NCI-H2107 treated with DMSO at 0.1 percent for 48 hours (cell line): ENCODE measurements around the gene CFAP45.
A peak's percentile ranks its signal among the peaks of the same experiment; 100 is the strongest.

Source experiments
- DNase-seq: peaks from one replicate; lab custom pipeline; 2025; ENCODE audit not compliant: unreplicated experiment; lab: John Stamatoyannopoulos, UW

The CFAP45 gene

DNA sequence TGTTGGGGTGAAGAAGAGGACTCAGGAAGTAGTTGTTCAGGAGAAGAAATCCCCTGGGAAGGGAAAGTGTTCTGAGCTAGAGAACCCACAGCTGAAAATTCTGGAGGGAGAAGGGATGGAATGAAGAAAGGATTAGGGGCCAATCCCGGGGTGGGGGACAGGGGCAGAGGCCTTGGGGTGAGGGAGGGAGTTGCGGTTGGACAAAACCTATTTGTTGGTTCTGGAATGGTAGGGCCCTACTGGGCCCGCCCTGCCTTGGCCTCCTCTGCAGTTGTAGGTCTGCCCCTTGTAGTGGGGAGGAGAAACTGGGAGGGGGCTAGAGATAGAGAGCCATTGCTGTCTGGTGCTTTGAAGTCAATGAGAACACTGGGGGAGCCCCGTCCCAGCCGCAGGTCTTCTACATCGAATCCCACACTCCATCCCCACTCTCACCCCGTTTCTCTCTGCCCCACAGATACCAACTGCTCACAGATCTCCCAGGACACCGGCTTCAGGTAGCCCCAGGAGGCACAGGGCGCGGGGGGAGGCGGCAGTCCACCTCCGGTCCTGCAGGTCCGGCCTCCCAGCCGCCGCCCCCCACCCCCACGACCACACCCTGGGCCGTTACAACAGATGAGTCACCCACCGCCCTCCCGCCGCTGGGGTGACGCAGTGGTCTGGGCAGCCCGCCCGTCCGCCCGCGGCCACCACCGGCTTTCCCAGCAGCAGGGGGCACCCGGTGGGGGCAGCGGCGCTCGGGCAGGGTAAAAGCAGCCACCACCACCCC lies 24.2 kb upstream of the CFAP45 start:
- no peak for DNase-seq

GRCh38 chr1:159923203-159924024 lies 23.4 kb upstream of the CFAP45 start:
- DNase-seq, result peak; percentile 81

DNA sequence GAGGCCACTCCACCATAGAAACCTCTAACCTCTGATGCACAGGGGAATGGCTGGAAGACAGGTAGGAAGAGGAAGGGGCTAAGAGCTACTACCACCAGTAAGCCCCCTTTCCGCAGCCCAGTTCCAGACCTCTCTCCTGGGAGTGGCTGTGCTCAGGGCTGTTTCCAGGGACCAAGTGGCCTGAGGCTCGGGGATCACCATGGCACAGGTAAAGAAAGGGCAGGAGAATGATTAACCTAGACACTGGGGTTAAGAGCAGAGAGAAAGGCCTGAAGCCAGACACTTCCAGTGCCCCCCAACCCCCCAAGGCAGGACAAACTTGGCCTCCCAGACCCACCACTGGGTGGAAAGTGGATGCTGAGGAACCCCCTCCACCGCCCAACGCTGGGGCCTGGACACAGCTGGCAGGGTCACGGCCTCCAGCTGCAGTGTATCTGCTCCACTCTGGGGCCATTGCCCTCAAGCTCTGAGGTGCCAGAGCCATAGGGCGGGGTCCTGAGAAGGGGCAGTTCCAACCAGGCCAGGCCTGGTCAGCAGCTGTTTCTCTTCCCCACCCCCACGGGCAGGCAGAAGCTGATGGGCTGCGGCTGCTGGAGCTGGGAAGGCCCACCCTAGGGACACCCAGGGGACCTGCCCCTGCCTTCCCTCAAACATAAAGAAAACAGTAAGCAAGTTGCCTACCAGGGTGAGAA lies 22.7 kb upstream of the CFAP45 start:
- DNase-seq, result no peak

GRCh38 chr1:159921700-159922504 lies 21.9 kb upstream of the CFAP45 start:
- DNase-seq, result no peak

DNA sequence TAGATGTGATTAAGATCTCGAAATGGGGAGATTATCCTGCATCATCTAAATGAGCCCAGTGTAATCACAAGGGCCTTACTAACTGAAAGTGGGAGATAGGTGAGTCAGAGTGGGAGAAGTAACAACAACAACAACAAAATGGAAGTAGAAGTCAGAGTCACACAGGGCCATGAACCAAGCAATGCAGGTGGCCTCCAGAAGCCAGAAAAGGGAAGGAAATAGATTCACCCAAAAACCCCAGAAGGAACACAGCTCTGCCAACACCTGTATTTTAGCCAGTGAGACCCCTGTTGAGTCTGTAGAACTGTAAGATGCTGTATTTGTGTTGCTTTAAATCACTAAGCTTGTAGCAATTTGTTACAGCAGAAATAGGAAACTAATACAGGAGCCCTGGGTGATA lies 21.3 kb upstream of the CFAP45 start:
- DNase-seq, result no peak

DNA sequence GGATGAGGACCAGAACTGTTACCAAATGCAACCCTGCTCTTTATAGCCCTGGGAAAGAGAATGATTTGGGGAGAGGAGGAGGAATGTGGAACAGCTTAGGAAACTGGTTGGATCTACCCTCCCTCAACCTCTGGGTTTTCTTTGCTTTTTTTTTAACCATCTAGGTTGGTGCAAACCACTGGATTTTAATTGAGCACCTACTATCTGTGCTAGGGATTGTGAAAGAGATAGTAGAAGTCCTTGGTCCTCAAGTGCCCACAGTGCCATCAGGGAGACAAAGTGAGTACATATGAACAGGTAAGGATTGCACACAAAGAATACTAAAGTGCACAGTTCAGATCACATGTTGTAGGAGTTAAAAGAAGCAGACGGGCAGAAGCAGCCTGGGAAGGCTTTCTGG lies 20.7 kb upstream of the CFAP45 start:
- no peak for DNase-seq

DNA sequence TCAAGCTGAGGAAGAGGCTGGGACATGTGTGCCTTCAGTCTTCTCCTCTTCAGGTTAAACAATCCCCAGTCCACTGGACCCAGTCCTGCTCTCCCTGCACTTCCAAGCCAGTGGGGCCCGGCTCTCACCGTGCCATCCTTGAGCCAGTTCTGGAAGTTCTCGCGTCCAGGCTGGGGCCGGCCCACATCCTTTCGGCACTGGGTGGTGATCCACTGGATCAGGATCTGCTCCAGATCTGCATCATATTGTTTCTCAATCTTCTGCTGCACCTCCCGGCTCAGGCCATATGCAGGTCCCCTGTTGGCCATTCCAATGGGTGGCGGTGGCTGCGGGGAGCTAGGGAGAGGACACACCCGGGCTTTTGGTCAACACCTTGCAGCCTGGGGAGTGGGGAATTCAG lies 20.2 kb upstream of the CFAP45 start:
- no peak for DNase-seq

GRCh38 chr1:159919236-159919865 lies 19.4 kb upstream of the CFAP45 start:
- DNase-seq, result no peak

DNA sequence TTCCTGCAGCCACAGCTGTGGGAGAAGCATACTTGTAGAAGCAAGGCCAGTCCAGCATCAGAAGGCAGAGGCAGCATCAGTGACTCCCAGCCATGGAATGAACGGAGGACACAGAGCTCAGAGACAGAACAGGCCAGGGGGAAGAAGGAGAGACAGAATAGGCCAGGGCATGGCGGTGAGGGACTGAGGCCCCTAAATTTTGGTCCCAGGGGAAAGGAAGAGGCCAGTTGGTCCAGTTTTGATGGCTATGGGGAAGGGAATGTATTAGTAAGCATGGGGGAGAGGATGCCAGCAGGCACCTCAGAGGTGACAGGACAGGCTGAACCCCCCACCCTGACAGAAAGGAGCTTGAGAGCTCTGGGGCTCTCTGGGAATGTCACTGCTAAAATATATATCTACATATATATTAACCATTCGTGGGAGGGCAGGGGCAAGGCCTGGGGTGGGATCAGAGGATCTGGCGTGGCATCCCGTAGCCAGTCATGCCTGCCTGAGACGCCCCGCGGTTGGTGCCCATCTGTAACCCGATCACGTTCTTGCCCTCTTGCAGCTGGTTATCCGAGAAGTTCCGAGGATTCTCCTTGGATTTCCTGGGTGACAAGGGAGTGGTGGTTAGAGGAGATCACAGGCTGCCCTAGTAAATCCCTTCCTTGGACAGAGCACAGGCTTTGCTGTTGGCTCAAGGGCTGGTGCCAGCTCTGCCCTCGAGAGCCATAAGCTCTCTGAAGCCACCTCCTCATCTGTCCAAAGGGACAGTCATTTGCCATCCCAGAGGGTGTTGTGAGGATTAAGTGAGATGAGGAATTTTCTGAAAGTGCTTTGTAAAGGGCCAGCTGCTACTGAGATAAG lies 18.6 kb upstream of the CFAP45 start:
- no peak for DNase-seq

GRCh38 chr1:159917533-159918351 lies 17.8 kb upstream of the CFAP45 start:
- no peak for DNase-seq

DNA sequence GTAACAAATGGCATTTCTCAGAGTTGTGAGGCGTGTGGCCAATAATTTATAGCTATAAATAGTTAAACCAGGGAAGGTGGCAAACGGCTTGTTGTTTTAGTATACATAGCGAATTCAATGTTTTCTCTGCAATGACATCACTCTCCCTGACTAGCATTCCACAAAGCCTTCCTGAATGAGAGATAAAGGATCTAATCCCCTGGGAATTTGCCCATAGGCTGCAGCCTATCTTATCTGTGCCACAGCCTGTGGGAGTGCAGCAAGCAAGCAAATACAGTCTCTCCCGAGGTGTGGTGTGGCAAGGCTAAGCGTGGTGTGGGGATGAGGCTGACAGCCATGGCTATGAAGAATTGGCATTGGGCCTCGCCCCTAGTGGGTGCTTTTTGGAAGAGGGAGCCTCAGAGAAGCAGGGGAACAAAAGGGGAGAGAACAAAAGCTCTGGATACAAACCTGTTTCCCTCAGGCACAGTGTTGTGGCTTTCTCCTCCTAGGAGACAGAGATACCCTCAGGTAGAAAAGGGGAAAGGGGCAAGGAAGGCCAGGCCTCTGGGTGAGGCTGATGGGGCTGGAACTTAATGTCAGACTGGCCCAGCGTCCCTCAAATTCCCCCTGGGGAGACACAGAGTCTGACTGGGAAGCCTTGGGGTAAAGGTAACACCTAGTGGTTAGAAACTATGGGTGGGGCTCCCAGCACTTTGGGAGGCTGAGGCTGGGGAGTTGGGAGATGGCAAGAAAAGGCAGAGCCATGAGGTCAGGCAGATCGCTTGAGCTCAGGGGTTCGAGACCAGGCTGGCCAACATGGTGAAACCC lies 16.5 kb upstream of the CFAP45 start:
- DNase-seq, result peak; percentile 84

DNA sequence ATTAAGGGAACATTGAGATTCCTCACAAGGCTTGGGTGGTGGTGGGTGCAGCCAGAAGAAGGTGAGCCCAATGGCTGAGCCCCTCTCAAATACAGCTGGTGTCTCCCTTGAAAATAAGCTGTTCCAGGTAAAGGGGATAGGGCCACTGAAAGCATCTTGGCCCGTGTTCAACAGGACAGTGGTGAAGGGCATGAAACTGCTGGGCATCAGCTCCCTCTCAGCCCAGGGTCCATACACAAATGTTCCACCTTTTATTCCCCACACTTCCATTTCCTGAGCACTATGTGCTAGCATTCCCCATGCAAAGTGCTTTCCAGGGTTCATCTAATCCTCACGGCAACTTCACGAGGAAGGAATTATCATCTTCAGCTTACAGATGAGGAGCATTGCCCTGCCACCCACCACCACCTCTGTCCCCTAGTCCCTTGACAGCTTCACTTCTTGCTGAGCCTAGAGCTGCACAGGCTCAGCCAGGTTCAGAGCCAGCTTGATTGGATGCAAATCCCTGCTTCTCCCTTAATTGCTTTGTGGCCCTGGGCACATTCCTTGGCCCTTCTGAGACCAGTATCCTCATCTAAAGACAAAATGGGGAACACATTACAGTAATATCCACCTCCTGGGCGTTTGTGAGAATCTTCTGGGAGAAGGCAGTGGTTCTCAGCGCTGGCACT lies 15.7 kb upstream of the CFAP45 start:
- no peak for DNase-seq

- no peak for DNase-seq
Measured at GRCh38 chr1:159914252-159915018, 14.5 kb upstream of the CFAP45 start.

- no peak for DNase-seq
Measured at GRCh38 chr1:159913451-159914192, 13.7 kb upstream of the CFAP45 start.

GRCh38 chr1:159911326-159912070 lies 11.5 kb upstream of the CFAP45 start:
- DNase-seq, result no peak
